Esophagus muscularis mucosa (tissue), 4 donors: ENCODE measurements around the gene ASAP3. TPM values are rescaled to one million over a fixed set of nuclear protein-coding genes. Genes with fewer than 3 reads are reported as not detected.
A peak's percentile ranks its signal among the peaks of the same experiment; 100 is the strongest.

Source experiments
- DNase-seq: peaks from one replicate; pipeline ENCODE4 v3.0.0-alpha.2; 2017; ENCODE audit errors: extremely low spot score
- H3K27ac ChIP-seq, 4 donors: fragments of 200-600 bp; sonication (generic); replicated peaks in 1 of 4; 1 replicate in 3 of 4; 2 replicates in 1 of 4; pipeline ENCODE4 v1.5.1; 2016 to 2019; ENCODE audit warnings: mild to moderate bottlenecking in 1 of 4
- H3K27me3 ChIP-seq, 4 donors: fragments of 200-600 bp; sonication (generic); one replicate each; pipeline versions ENCODE4 v1.5.1 to v1.6.0; 2016 to 2019
- H3K36me3 ChIP-seq, 4 donors: fragments of 200-600 bp; sonication (generic); one replicate each; pipeline ENCODE4 v1.5.1; 2016 to 2019
- H3K4me1 ChIP-seq, 4 donors: fragments of 200-600 bp; sonication (generic); one replicate each; pipeline ENCODE4 v1.5.1; 2016 to 2019
- H3K4me3 ChIP-seq, 4 donors: fragments of 200-600 bp; sonication (generic); 1 replicate in 2 of 4; 2 replicates in 2 of 4; pipeline ENCODE4 v1.5.1; 2016 to 2019; ENCODE audit warnings: mild to moderate bottlenecking in 4 of 4, moderate library complexity in 1 of 4
- H3K9me3 ChIP-seq, 4 donors: fragments of 200-600 bp; sonication (generic); 1 replicate in 3 of 4; 2 replicates in 1 of 4; pipeline ENCODE4 v1.5.1; 2016 to 2019
- CTCF ChIP-seq, 3 experiments: fragments of 200-600 bp in 2 of 3; fragments of 450-650 bp in 1 of 3; sonication (generic) in 2 of 3; IDR thresholded peaks; one replicate each; pipeline ENCODE4 v1.5.1; 2017 to 2019; ENCODE audit warnings: antibody characterized with exemption in 3 of 3, mild to moderate bottlenecking in 2 of 3, moderate library complexity in 1 of 3
- EP300 ChIP-seq: sonication (generic); formaldehyde crosslinking; IDR thresholded peaks from one replicate; pipeline ENCODE4 v1.6.1; 2017; ENCODE audit warnings: antibody characterized with exemption
- POLR2A ChIP-seq: fragments of 450-650 bp; IDR thresholded peaks from one replicate; pipeline ENCODE4 v1.6.1; 2017; ENCODE audit warnings: antibody characterized with exemption, moderate library complexity, mild to moderate bottlenecking, low read depth
- POLR2AphosphoS5 ChIP-seq, 2 donors: sonication (generic); formaldehyde crosslinking; IDR thresholded peaks; one replicate each; pipeline ENCODE4 v1.6.1; 2017; ENCODE audit warnings: antibody characterized with exemption in 2 of 2
- WGBS: methylation state at CpG from one replicate; pipeline ENCODE4 v1.1.5; 2018; 5-methylcytosine and 5-hydroxymethylcytosine counted together
- intact Hi-C: fragments of 100-400 bp; cut with DNase I; formaldehyde crosslinking; loops from one replicate; pipeline ENCODE4 v1.15.1; 2023
- total RNA-seq, 4 donors: library from RNA; depleted of rRNA; stranded (reverse); fragments of >200 nt; gene quantifications; one replicate each; pipeline versions ENCODE4 v1.1.0 to v1.2.1, GENCODE V29; 2016

The ASAP3 gene
- total RNA-seq, 4 donors from 2014 or later: 25.3 to 32.8 (median 27.9) TPM

DNA sequence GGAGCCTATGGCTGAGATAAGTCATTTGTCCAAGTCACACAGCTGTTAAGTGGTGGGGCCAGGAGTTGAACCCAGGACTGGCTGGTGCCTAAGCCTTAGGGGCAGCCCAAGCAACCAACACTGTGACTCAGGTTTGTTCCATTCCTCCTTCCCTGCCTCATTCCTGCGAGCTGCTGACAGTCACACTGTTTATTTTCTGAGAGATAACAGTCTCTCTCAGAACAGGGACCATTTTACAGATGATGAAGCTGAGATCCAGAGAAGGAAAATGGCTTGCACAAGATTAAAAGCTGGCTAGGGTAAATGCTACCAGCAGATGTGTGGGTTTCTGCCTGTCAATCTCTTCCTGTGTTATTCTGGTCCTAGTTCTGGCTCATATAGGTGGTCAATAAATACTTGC lies 35.1 kb downstream of the ASAP3 start:
- H3K9me3 ChIP-seq: no peaks in the 10 kb centered on the region
- 89% methylated on average over 1 of the region's 1 CpG for WGBS
- H3K4me3 ChIP-seq: no peak overlapping the region
- intact Hi-C loops: no loop called here
- peak overlapping the region in 1 of 4 donors; percentile 27 for H3K27ac ChIP-seq
- no peak for DNase-seq
- no peak for TF ChIP-seq POLR2AphosphoS5 (IDR thresholded peaks at IDR 0.05)
- no peak for TF ChIP-seq EP300
- no peak for TF ChIP-seq POLR2A
- TF ChIP-seq CTCF (IDR thresholded peaks at IDR 0.05): no peak
- H3K27me3 ChIP-seq: no peaks in the 10 kb centered on the region
- H3K4me1 ChIP-seq: peaks cover 10 to 43% (median 24%) of the 10 kb centered on the region in 4 donors
- H3K36me3 ChIP-seq: peaks cover 0 to 44% (median 24%) of the 10 kb centered on the region in 4 donors

DNA sequence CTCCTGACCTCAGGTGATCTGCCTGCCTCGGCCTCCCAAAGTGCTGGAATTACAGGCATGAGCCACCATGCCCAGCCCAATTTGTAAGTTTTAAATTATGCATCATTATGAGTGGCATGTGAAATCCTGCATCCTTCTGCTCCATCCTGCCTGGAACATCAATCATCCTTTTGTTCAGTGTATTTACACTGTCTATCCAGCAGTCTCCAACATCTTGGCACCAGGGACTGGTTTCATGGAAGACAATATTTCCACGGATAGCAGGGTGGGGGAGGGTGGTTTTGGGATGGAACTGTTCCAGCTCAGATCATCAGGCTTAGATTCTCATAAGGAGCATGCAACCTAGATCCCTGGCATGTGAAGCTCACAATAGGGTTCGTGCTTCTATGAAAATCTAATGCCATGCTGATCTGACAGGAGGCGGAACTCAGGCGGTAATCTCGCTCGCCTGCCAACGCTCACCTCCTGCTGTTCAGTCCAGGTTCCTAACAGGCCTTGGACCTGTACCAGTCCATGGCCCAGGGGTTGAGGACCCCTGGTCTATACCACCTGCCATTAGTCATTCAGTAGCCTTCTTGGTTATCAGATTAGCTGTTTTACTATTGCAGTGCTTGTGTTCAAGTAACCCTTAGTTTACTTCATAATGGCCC lies 37.2 kb downstream of the ASAP3 start:
- Histone ChIP-seq H3K27ac (no peak overlapping the region), H3K27me3 (no peaks in the 10 kb centered on the region), H3K9me3 (no peaks in the 10 kb centered on the region), H3K36me3 (peaks cover 0 to 57% (median 31%) of the 10 kb centered on the region in 4 donors), H3K4me3 (no peak overlapping the region), H3K4me1 (peaks cover 10 to 23% (median 12%) of the 10 kb centered on the region in 4 donors)
- TF ChIP-seq POLR2A (no peak), EP300 (no peak), POLR2AphosphoS5 (IDR thresholded peaks at IDR 0.05) (no peak), CTCF (IDR thresholded peaks at IDR 0.05) (no peak)
- 88% methylated on average over 5 of the region's 8 CpGs for WGBS
- intact Hi-C loops: no loop called here
- DNase-seq: no peak

- peak overlapping the region in 1 of 4 donors; percentile 7 for H3K4me3 ChIP-seq
- WGBS: 80% methylated on average over 4 of the region's 4 CpGs
- peaks cover 9 to 65% (median 44%) of the 10 kb centered on the region in 4 donors for H3K36me3 ChIP-seq
- H3K4me1 ChIP-seq: peaks cover 4 to 10% (median 8%) of the 10 kb centered on the region in 4 donors
- TF ChIP-seq POLR2AphosphoS5 (IDR thresholded peaks at IDR 0.05) (no peak), EP300 (no peak), POLR2A (no peak), CTCF (IDR thresholded peaks at IDR 0.05) (no peak)
- H3K27me3 ChIP-seq: no peaks in the 10 kb centered on the region
- no peak for DNase-seq
- no peaks in the 10 kb centered on the region for H3K9me3 ChIP-seq
- H3K27ac ChIP-seq: peak overlapping the region; percentile 26 to 55 (median 45)
- intact Hi-C loops: no loop called here
Observed at GRCh38 chr1:23444596-23445390, 39.2 kb downstream of the ASAP3 start.

- H3K4me1 ChIP-seq: peaks cover 0 to 10% (median 5%) of the 10 kb centered on the region in 4 donors
- peaks cover 9 to 65% (median 44%) of the 10 kb centered on the region in 4 donors for H3K36me3 ChIP-seq
- 69% methylated on average over 4 of the region's 4 CpGs for WGBS
- H3K27ac ChIP-seq: peak overlapping the region; percentile 26 to 55 (median 46)
- H3K9me3 ChIP-seq: no peaks in the 10 kb centered on the region
- H3K4me3 ChIP-seq: peak overlapping the region in 1 of 4 donors; percentile 2
- intact Hi-C loops: no loop called here
- peak; percentile 96 for DNase-seq
- TF ChIP-seq EP300 (no peak), POLR2AphosphoS5 (IDR thresholded peaks at IDR 0.05) (peak; percentile 65 to 74), POLR2A (no peak), CTCF (IDR thresholded peaks at IDR 0.05) (no peak)
- no peaks in the 10 kb centered on the region for H3K27me3 ChIP-seq
Observed at GRCh38 chr1:23444104-23444533, 39.9 kb downstream of the ASAP3 start.
